HCT116 (cell line): Measurements from ENCODE around the gene UBE3D. TPM values are rescaled to one million over a fixed set of nuclear protein-coding genes. Genes with fewer than 3 reads are reported as not detected.

ENCODE experiments used
- ATAC-seq: fragments of 200-7000 bp; cut with Tn5 transposase; 2 replicates; pipeline ENCODE4 v1.9.1; 2020; ENCODE audit warnings: mild to moderate bottlenecking, moderate library complexity
- BruUV-seq: library from RNA; stranded (reverse); fragments of 400-500 nt; replicated peaks from 2 replicates; lab custom pipeline; 2021; lab: Mats Ljungman, UMichigan
- CTCF ChIA-PET: fragments of 300-600 bp; sonication (Branson Sonifier 250); formaldehyde crosslinking; loops from one replicate; lab custom pipeline; 2021; ENCODE audit warnings: antibody characterized with exemption; lab: Charles Lee
- POLR2A ChIA-PET: fragments of 300-600, 350-600 bp; sonication (Branson Sonifier 250); formaldehyde crosslinking; loops from one replicate; lab custom pipeline; 2021; ENCODE audit warnings: antibody characterized with exemption; lab: Charles Lee
- RAD21 ChIA-PET, 2 experiments: fragments of 300-600 bp; sonication (Branson Sonifier 250); formaldehyde crosslinking; loops; one replicate each; lab custom pipeline; 2023; ENCODE audit warnings: low total read pairs in 2 of 2; ENCODE audit not compliant: uncharacterized antibody in 2 of 2, unreplicated experiment in 2 of 2, low non-redundant PET in 1 of 2; lab: Charles Lee
- DNase-seq: peaks from one replicate; pipeline ENCODE4 v3.0.0-alpha.2; 2010; ENCODE audit warnings: low read depth, low spot score
- H2AFZ ChIP-seq: fragments of 200-600 bp; shearing (Covaris generic), sonication (generic); 2 replicates; pipeline ENCODE4 v1.6.1; 2017; ENCODE audit warnings: low read depth, mixed run types, mixed read lengths, antibody characterized with exemption, low read length; ENCODE audit not compliant: poor library complexity, severe bottlenecking
- H3K27ac ChIP-seq: 2 replicates; pipeline ENCODE4 v1.5.1; 2012; ENCODE audit warnings: low read depth, low read length
- H3K27me3 ChIP-seq: fragments of 200-600 bp; sonication (generic); 2 replicates; pipeline ENCODE4 v1.6.1; 2016; ENCODE audit warnings: mixed run types, low read length, mixed read lengths; ENCODE audit not compliant: insufficient read depth
- H3K36me3 ChIP-seq, 2 experiments: fragments of 200-500 bp in 1 of 2; fragments of 200-600 bp in 1 of 2; sonication (Bioruptor generic) in 1 of 2; sonication (generic) in 1 of 2; 2 replicates each; pipeline versions ENCODE4 v1.5.1 to v1.6.1; 2014 to 2016; ENCODE audit warnings: low read length in 2 of 2, inconsistent platforms in 1 of 2, mixed read lengths in 1 of 2, mixed run types in 1 of 2; ENCODE audit not compliant: insufficient read depth in 2 of 2, control insufficient read depth in 1 of 2
- H3K4me1 ChIP-seq, 2 experiments: fragments of 200-600 bp in 1 of 2; sonication (generic) in 1 of 2; 2 replicates each; pipeline versions ENCODE4 v1.5.1 to v1.6.1; 2012 to 2017; ENCODE audit warnings: low read length in 2 of 2, inconsistent platforms in 1 of 2, mild to moderate bottlenecking in 1 of 2, mixed read lengths in 1 of 2, mixed run types in 1 of 2, moderate library complexity in 1 of 2; ENCODE audit not compliant: insufficient read depth in 2 of 2, control insufficient read depth in 1 of 2
- H3K4me2 ChIP-seq: fragments of 200-600 bp; sonication (generic); 2 replicates; pipeline ENCODE4 v1.6.1; 2017; ENCODE audit warnings: mixed run types, low read length, mixed read lengths
- H3K4me3 ChIP-seq, 2 experiments: fragments of 200-600 bp in 1 of 2; sonication (generic) in 1 of 2; replicated peaks in 1 of 2; 2 replicates each; pipeline ENCODE4 v1.5.1; 2011 to 2016; ENCODE audit warnings: low read length in 2 of 2, control low read depth in 1 of 2, low read depth in 1 of 2, mild to moderate bottlenecking in 1 of 2, mixed read lengths in 1 of 2, mixed run types in 1 of 2
- H3K79me2 ChIP-seq: fragments of 200-600 bp; sonication (generic); 2 replicates; pipeline ENCODE4 v1.6.1; 2017; ENCODE audit warnings: mild to moderate bottlenecking, mixed run types, low read length, moderate library complexity, mixed read lengths; ENCODE audit not compliant: insufficient read depth
- H3K9ac ChIP-seq: fragments of 200-600 bp; sonication (generic); 2 replicates; pipeline ENCODE4 v1.6.1; 2016; ENCODE audit warnings: low read length, mixed read lengths
- H3K9me2 ChIP-seq: fragments of 200-600 bp; sonication (generic), shearing (Covaris generic); 2 replicates; pipeline ENCODE4 v1.6.1; 2017; ENCODE audit warnings: mixed run types, mild to moderate bottlenecking, moderate library complexity; ENCODE audit not compliant: insufficient read depth
- H3K9me3 ChIP-seq, 2 experiments: fragments of 200-500 bp in 1 of 2; fragments of 200-600 bp in 1 of 2; sonication (Bioruptor generic) in 1 of 2; sonication (generic) in 1 of 2; 2 replicates each; pipeline ENCODE4 v1.6.1; 2014 to 2017; ENCODE audit warnings: low read length in 2 of 2, mixed read lengths in 2 of 2, inconsistent platforms in 1 of 2, low read depth in 1 of 2, mild to moderate bottlenecking in 1 of 2, mixed run types in 1 of 2, moderate library complexity in 1 of 2; ENCODE audit not compliant: control insufficient read depth in 1 of 2, insufficient read depth in 1 of 2
- H4K20me1 ChIP-seq: fragments of 200-600 bp; sonication (generic), shearing (Covaris generic); 2 replicates; pipeline ENCODE4 v1.6.1; 2017; ENCODE audit warnings: mixed run types, mild to moderate bottlenecking, moderate library complexity; ENCODE audit not compliant: insufficient read depth
- ATF3 ChIP-seq: IDR thresholded peaks from 2 replicates; pipeline ENCODE4 v1.6.1; 2012
- CEBPB ChIP-seq: IDR thresholded peaks from 2 replicates; pipeline ENCODE4 v1.6.1; 2012; ENCODE audit warnings: low read depth
- EGR1 ChIP-seq: IDR thresholded peaks from 2 replicates; pipeline ENCODE4 v1.6.1; 2012; ENCODE audit warnings: low read depth
- ELF1 ChIP-seq: IDR thresholded peaks from 2 replicates; pipeline ENCODE4 v1.6.1; 2012; ENCODE audit warnings: low read depth, borderline replicate concordance
- EZH2 ChIP-seq: fragments of 200-600 bp; sonication (generic); IDR thresholded peaks from 2 replicates; pipeline ENCODE4 v1.6.1; 2017; ENCODE audit warnings: antibody characterized with exemption, mixed run types
- FOSL1 ChIP-seq: IDR thresholded peaks from 2 replicates; pipeline ENCODE4 v1.6.1; 2012; ENCODE audit warnings: low read depth
- POLR2AphosphoS5 ChIP-seq: IDR thresholded peaks from 2 replicates; pipeline ENCODE4 v1.6.1; 2011; ENCODE audit warnings: mild to moderate bottlenecking, low read depth, low read length, moderate library complexity
- RAD21 ChIP-seq: IDR thresholded peaks from 2 replicates; pipeline ENCODE4 v1.6.1; 2012; ENCODE audit warnings: low read depth, mild to moderate bottlenecking
- SRF ChIP-seq: IDR thresholded peaks from 2 replicates; pipeline ENCODE4 v1.6.1; 2012; ENCODE audit warnings: low read depth
- TCF7L2 ChIP-seq: IDR thresholded peaks from 2 replicates; pipeline ENCODE4 v1.7.0; 2011; ENCODE audit warnings: borderline replicate concordance, inconsistent platforms; ENCODE audit not compliant: insufficient read depth, insufficient read length; ENCODE audit errors: extremely low read depth
- YY1 ChIP-seq: IDR thresholded peaks from 2 replicates; pipeline ENCODE4 v1.6.1; 2011; ENCODE audit warnings: low read length, low read depth, moderate library complexity, mild to moderate bottlenecking; ENCODE audit not compliant: insufficient replicate concordance; ENCODE audit errors: extremely low read depth
- ZNF274 ChIP-seq: fragments of 200-500 bp; sonication (Bioruptor generic); IDR thresholded peaks from 2 replicates; pipeline ENCODE4 v1.6.1; 2014; ENCODE audit warnings: mild to moderate bottlenecking, low read depth, low read length, inconsistent platforms
- intact Hi-C: fragments of 100-400 bp; cut with micrococcal nuclease; formaldehyde crosslinking; loops from 2 replicates; pipeline ENCODE4 v1.10.0; 2022
- total RNA-seq: library from RNA; stranded (reverse); gene quantifications from one replicate; pipeline ENCODE4 v1.2.1, GENCODE V29; 2021; ENCODE audit not compliant: unreplicated experiment

UBE3D gene
- total RNA-seq, 1 experiment from 2014 or later: 9.0 TPM

DNA sequence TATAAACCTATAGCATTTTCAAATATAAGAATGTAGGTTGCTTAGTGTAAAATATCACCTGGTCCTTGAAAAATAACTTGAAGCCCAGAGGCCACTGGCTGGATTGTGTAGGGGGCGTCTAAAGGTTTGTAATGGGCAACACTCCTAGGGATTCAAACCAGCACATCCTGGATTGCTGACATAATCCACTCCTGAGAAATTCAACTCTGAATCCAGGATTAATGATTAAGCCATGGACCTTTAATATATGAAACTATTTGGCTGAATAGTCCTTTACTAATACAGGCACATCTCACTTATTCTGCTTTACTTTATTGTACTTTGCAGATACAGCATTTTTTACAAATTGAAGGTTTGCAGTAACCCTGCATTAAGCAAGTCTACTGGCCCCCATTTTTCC is 160.8 kb downstream of the UBE3D start (continued):
- no peak for TF ChIP-seq YY1
- no peak for TF ChIP-seq EGR1
- TF ChIP-seq CEBPB: no peak
- TF ChIP-seq, all 23 proteins: peak for 0

DNA sequence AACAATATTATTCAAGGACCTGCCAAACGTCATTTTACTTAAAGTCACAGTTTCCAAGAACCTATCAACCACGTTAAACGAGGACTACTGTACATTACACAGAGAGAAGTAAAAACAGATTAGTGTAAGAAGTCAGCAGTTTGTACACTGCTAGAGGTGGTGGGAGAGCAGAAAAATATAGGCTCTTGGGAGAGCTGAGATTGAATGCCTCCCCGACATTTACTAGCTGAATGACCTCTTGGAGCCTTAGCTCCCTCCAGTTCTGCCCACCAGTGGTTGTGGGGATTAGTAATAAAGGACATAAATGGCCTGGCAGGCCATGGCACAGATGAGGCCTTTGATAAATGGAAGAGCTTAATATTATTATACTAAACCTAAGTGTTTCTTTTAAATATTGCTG is 161.4 kb downstream of the UBE3D start:
- TF ChIP-seq SRF (no peak), FOSL1 (no peak), RAD21 (no peak), ELF1 (no peak)
- no peaks in the 10 kb centered on the region for H4K20me1 ChIP-seq
- no peaks in the 10 kb centered on the region for H3K9me2 ChIP-seq
- no peaks in the 10 kb centered on the region for H3K27me3 ChIP-seq
- H3K27ac ChIP-seq: no peak overlapping the region
- H2AFZ ChIP-seq: no peak overlapping the region
- no peaks in the 10 kb centered on the region for H3K9me3 ChIP-seq
- DNase-seq: no peak
- H3K79me2 ChIP-seq: no peaks in the 10 kb centered on the region
- BruUV-seq: no TSS peak
- intact Hi-C loops: no loop called here
- peaks cover 0 to 12% of the 10 kb centered on the region in 2 experiments; a peak in 1 of 4 replicates for H3K4me1 ChIP-seq
- no peak for ATAC-seq
- ChIA-PET RAD21 (no interaction called here), CTCF (no interaction called here), POLR2A (no interaction called here)
- H3K4me3 ChIP-seq: no peak overlapping the region
- no peaks in the 10 kb centered on the region for H3K36me3 ChIP-seq
- no peak overlapping the region for H3K9ac ChIP-seq
- no peak overlapping the region for H3K4me2 ChIP-seq

DNA sequence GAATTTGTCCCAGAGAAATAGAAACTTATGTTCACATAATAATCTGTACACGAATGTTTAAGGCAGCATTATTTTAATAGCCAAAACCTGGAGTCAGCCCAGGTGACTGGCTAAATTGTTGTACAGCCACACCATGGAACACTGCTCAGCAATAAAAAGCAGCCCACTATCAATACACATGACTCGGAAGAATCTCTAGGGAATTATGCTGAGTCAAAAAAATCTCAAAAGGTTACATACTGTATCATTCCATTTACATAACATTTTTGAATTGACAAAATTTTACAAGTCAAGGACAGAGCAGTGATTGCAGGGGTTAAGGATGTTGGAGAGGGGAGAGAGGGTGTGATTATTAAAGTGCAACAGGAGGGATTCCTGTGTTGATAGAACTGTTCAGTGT is 163.4 kb downstream of the UBE3D start:
- Histone ChIP-seq H3K9me3 (no peaks in the 10 kb centered on the region), H3K4me2 (no peak overlapping the region), H3K9ac (no peak overlapping the region), H3K9me2 (no peaks in the 10 kb centered on the region), H4K20me1 (no peaks in the 10 kb centered on the region), H3K79me2 (no peaks in the 10 kb centered on the region), H3K27me3 (no peaks in the 10 kb centered on the region), H3K4me3 (no peak overlapping the region), H3K36me3 (no peaks in the 10 kb centered on the region), H3K4me1 (peaks cover 0 to 9% of the 10 kb centered on the region in 2 experiments; a peak in 1 of 4 replicates), H3K27ac (no peak overlapping the region), H2AFZ (no peak overlapping the region)
- ATAC-seq (no peak), DNase-seq (no peak)
- ChIA-PET POLR2A (no interaction called here), RAD21 (no interaction called here), CTCF (no interaction called here)
- BruUV-seq: no TSS peak
- no peak for TF ChIP-seq RAD21
- TF ChIP-seq EZH2: no peak
- no peak for TF ChIP-seq CEBPB
- no peak for TF ChIP-seq ELF1
- TF ChIP-seq ZNF274: no peak
- TF ChIP-seq ATF3: no peak
- TF ChIP-seq POLR2AphosphoS5: no peak
- no peak for TF ChIP-seq TCF7L2
- no peak for TF ChIP-seq FOSL1
- intact Hi-C loops: no loop called here
